SK-N-MC (cell line): ENCODE results near the gene TXNDC11.
A peak's percentile ranks its signal among the peaks of the same experiment; 100 is the strongest.

Experiments used
- DNase-seq: peaks from one replicate; pipeline ENCODE4 v3.0.0-alpha.2; 2011; ENCODE audit warnings: low read depth, low spot score
- H3K27ac ChIP-seq: fragments of 200-600 bp; sonication (generic); 2 replicates; pipeline ENCODE4 v1.5.1; 2016; ENCODE audit warnings: mixed run types
- H3K36me3 ChIP-seq: fragments of 200-600 bp; sonication (generic); 2 replicates; pipeline ENCODE4 v1.6.1; 2017; ENCODE audit warnings: antibody characterized with exemption, low read length, mixed read lengths; ENCODE audit not compliant: insufficient read depth
- H3K4me3 ChIP-seq: fragments of 200-600 bp; sonication (generic); 2 replicates; pipeline ENCODE4 v1.5.1; 2016
- H3K9ac ChIP-seq: fragments of 200-600 bp; sonication (generic); 2 replicates; pipeline ENCODE4 v1.8.0; 2017; ENCODE audit warnings: mixed run types, mixed read lengths; ENCODE audit not compliant: insufficient read length
- H3K9me3 ChIP-seq: fragments of 200-600 bp; sonication (generic); 2 replicates; pipeline ENCODE4 v1.6.1; 2017; ENCODE audit warnings: low read depth, mild to moderate bottlenecking, antibody characterized with exemption, low read length, moderate library complexity, mixed read lengths
- EZH2 ChIP-seq: fragments of 200-600 bp; sonication (generic); IDR thresholded peaks from one replicate; pipeline ENCODE4 v1.6.1; 2017; ENCODE audit warnings: antibody characterized with exemption
- FOXP2 ChIP-seq: optimal IDR thresholded peaks from 2 replicates; pipeline ENCODE3; 2011; ENCODE audit warnings: mild to moderate bottlenecking, moderate library complexity; ENCODE audit not compliant: insufficient read depth; ENCODE audit errors: extremely low read length, control extremely low read depth
- POLR2AphosphoS5 ChIP-seq: IDR thresholded peaks from 2 replicates; pipeline ENCODE4 v1.6.1; 2012; ENCODE audit warnings: mild to moderate bottlenecking, low read depth, low read length, borderline replicate concordance

The TXNDC11 gene

GRCh38 chr16:11781773-11782172 is 39.1 kb upstream of the TXNDC11 start:
- no peak for DNase-seq
- Histone ChIP-seq H3K9ac (peak overlapping the region; percentile 15), H3K4me3 (no peak overlapping the region), H3K36me3 (peaks cover 21% of the 10 kb centered on the region), H3K27ac (peak overlapping the region; percentile 60), H3K9me3 (no peaks in the 10 kb centered on the region)
- TF ChIP-seq FOXP2: no peak
- TF ChIP-seq POLR2AphosphoS5: no peak
- TF ChIP-seq EZH2: no peak

GRCh38 chr16:11780991-11781680 is 38.5 kb upstream of the TXNDC11 start:
- Histone ChIP-seq H3K36me3 (peaks cover 26% of the 10 kb centered on the region), H3K9me3 (no peaks in the 10 kb centered on the region), H3K4me3 (no peak overlapping the region), H3K27ac (no peak overlapping the region), H3K9ac (no peak overlapping the region)
- TF ChIP-seq FOXP2 (no peak), EZH2 (no peak), POLR2AphosphoS5 (no peak)
- DNase-seq: no peak

- no peaks in the 10 kb centered on the region for H3K9me3 ChIP-seq
- no peak overlapping the region for H3K4me3 ChIP-seq
- H3K9ac ChIP-seq: no peak overlapping the region
- TF ChIP-seq POLR2AphosphoS5 (no peak), FOXP2 (no peak), EZH2 (no peak)
- no peak overlapping the region for H3K27ac ChIP-seq
- H3K36me3 ChIP-seq: peaks cover 46% of the 10 kb centered on the region
- DNase-seq: no peak
Observed at GRCh38 chr16:11779074-11779473, 36.4 kb upstream of the TXNDC11 start.

DNA sequence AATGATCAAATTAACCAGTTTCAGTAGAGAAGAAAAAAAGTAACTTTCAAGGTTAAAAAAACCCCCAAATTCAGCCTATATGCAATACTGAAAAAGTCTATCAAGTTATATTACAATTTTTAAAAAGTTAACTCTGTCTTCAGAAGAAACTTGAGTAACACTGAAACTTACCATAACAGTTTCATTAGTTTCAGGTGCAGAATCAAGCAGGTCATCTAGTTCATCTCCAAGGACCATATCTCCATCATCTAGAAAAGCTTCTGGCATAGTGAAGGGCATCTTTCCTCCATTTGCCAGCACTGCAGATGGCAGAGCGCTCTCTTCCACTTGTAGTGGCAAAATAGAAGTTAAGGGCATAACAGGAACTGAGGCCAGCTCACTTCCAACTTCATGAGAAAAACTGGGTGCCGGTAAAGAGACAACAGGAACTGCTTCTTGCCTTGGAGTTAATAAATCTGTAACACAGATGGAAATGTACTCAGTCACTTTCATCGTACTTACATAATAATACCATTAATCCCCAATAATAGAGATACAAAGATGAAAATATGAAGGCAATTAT is 31.5 kb upstream of the TXNDC11 start:
- DNase-seq: no peak
- no peak overlapping the region for H3K27ac ChIP-seq
- H3K9me3 ChIP-seq: no peaks in the 10 kb centered on the region
- TF ChIP-seq POLR2AphosphoS5: no peak
- no peak for TF ChIP-seq EZH2
- TF ChIP-seq FOXP2: no peak
- H3K36me3 ChIP-seq: peaks cover 74% of the 10 kb centered on the region
- no peak overlapping the region for H3K4me3 ChIP-seq
- H3K9ac ChIP-seq: no peak overlapping the region

DNA sequence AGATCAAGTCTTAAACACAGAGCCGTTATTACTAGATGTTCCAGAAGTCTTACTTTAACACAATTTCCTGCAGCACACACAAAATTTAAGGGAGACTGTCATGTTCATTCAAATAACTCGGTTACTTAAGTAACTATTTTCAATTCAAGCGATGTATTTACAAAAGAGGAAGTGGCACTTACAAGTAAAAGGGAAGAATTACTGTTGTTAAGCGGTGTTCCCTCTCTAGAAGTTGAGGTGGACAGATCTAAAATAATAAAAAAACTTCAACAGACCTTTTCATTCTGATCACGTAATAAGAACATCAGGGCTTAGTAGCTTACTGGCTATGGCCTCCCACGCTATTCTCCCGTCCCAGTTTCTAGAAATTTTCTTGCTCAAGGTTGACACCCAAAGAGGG is 26.2 kb upstream of the TXNDC11 start:
- Histone ChIP-seq H3K27ac (no peak overlapping the region), H3K4me3 (no peak overlapping the region), H3K9me3 (no peaks in the 10 kb centered on the region), H3K36me3 (peaks cover 74% of the 10 kb centered on the region), H3K9ac (no peak overlapping the region)
- no peak for TF ChIP-seq EZH2
- TF ChIP-seq POLR2AphosphoS5: no peak
- no peak for TF ChIP-seq FOXP2
- DNase-seq: no peak

DNA sequence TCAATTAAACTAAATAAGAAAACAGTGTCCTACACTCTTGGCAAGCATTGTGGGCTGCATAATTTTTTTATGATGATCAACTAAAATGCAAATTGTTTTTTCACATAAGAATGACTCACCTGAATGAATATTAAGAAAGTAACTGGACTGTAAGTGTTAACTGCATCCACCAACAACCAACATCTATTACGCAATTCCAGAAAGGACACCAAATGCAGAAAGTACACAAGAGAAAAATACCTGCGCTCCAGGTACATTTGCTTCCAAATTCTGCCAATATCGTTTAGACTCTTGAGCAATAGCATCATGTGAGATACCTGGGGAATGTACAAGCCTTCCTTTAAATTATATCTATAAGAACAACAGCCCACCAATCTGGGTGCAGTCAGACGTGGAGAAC is 19.8 kb upstream of the TXNDC11 start:
- TF ChIP-seq EZH2 (no peak), POLR2AphosphoS5 (no peak), FOXP2 (no peak)
- no peak overlapping the region for H3K4me3 ChIP-seq
- DNase-seq: no peak
- H3K9me3 ChIP-seq: no peaks in the 10 kb centered on the region
- peaks cover 81% of the 10 kb centered on the region for H3K36me3 ChIP-seq
- no peak overlapping the region for H3K9ac ChIP-seq
- no peak overlapping the region for H3K27ac ChIP-seq

DNA sequence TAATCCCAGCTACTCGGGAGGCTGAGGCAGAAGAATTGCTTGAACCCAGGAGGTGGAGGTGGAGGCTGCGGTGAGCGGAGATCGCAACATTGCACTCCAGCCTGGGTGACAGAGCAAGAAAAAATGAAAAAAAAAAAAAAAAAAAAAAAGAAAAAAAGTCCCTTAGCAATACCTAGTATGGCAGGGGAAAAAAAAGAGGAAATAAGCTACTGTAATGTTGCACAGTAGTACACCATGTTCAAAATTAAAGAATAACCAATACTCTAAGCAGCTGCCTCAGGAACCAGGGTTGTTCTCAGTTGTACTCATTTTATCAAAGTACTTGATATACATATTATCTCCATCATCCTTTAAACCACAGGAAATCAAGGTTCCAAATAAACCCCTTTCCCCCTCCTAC is 17.3 kb upstream of the TXNDC11 start:
- peaks cover 83% of the 10 kb centered on the region for H3K36me3 ChIP-seq
- TF ChIP-seq FOXP2 (no peak), POLR2AphosphoS5 (no peak), EZH2 (no peak)
- H3K27ac ChIP-seq: no peak overlapping the region
- no peak for DNase-seq
- H3K9ac ChIP-seq: no peak overlapping the region
- H3K4me3 ChIP-seq: no peak overlapping the region
- H3K9me3 ChIP-seq: no peaks in the 10 kb centered on the region

GRCh38 chr16:11759163-11759834 is 16.6 kb upstream of the TXNDC11 start:
- no peaks in the 10 kb centered on the region for H3K9me3 ChIP-seq
- peaks cover 76% of the 10 kb centered on the region for H3K36me3 ChIP-seq
- H3K9ac ChIP-seq: no peak overlapping the region
- no peak for TF ChIP-seq EZH2
- TF ChIP-seq FOXP2: no peak
- TF ChIP-seq POLR2AphosphoS5: no peak
- H3K27ac ChIP-seq: no peak overlapping the region
- no peak for DNase-seq
- no peak overlapping the region for H3K4me3 ChIP-seq
